MCF 10A (cell line): ENCODE results near the gene BTBD2. TPM values are rescaled to one million over a fixed set of nuclear protein-coding genes. Genes with fewer than 3 reads are reported as not detected.

Source experiments
- BruUV-seq: library from RNA; stranded (reverse); fragments of 400-500 nt; replicated peaks from 2 replicates; lab custom pipeline; 2021; lab: Mats Ljungman, UMichigan
- CTCF ChIA-PET: fragments of 300-600 bp; sonication (Branson Sonifier 250); formaldehyde crosslinking; extraction: SDS; loops from one replicate; lab custom pipeline; 2021; ENCODE audit warnings: antibody characterized with exemption, inconsistent platforms; lab: Yijun Ruan, JAX
- POLR2A ChIA-PET: fragments of 300-600, 350-650 bp; sonication (Branson Sonifier 250); formaldehyde crosslinking; extraction: SDS; loops from one replicate; lab custom pipeline; 2020; ENCODE audit warnings: antibody characterized with exemption, inconsistent platforms; lab: Yijun Ruan, JAX
- DNase-seq: peaks from one replicate; pipeline ENCODE4 v3.0.0-alpha.2; 2018; ENCODE audit not compliant: unreplicated experiment
- H3K27ac Mint-ChIP-seq: one replicate; pipeline ENCODE4 v1.8.0; 2022; ENCODE audit warnings: mild to moderate bottlenecking, low read depth, mixed read lengths; ENCODE audit not compliant: unreplicated experiment
- H3K27me3 Mint-ChIP-seq: one replicate; pipeline ENCODE4 v1.8.0; 2022; ENCODE audit warnings: mixed read lengths; ENCODE audit not compliant: insufficient read depth, unreplicated experiment
- H3K36me3 Mint-ChIP-seq: one replicate; pipeline ENCODE4 v1.8.0; 2022; ENCODE audit warnings: mild to moderate bottlenecking, moderate library complexity, mixed read lengths; ENCODE audit not compliant: insufficient read depth, unreplicated experiment
- H3K4me1 Mint-ChIP-seq: one replicate; pipeline ENCODE4 v1.8.0; 2022; ENCODE audit warnings: mixed read lengths; ENCODE audit not compliant: insufficient read depth, unreplicated experiment
- H3K4me3 Mint-ChIP-seq: one replicate; pipeline ENCODE4 v1.8.0; 2022; ENCODE audit warnings: mild to moderate bottlenecking, moderate library complexity, mixed read lengths; ENCODE audit not compliant: unreplicated experiment
- H3K9me3 Mint-ChIP-seq: one replicate; pipeline ENCODE4 v1.8.0; 2022; ENCODE audit warnings: mixed read lengths; ENCODE audit not compliant: unreplicated experiment
- CTCF ChIP-seq: fragments of 200-600 bp; IDR thresholded peaks from one replicate; pipeline ENCODE4 v1.8.0; 2022; ENCODE audit warnings: antibody characterized with exemption, mild to moderate bottlenecking; ENCODE audit not compliant: unreplicated experiment
- intact Hi-C: fragments of 100-400 bp; cut with micrococcal nuclease; formaldehyde crosslinking; loops from 2 replicates; pipeline ENCODE4 v1.14.1; 2022
- total RNA-seq: library from RNA; stranded (reverse); gene quantifications from 2 replicates; pipeline ENCODE4 v1.2.3, GENCODE V29; 2022

The BTBD2 gene
- total RNA-seq, 1 experiment from 2014 or later, result 53.1 TPM

- no TSS peak for BruUV-seq
- intact Hi-C loops, result no loop called here
- H3K27me3 Mint-ChIP-seq, result no peaks in the 10 kb centered on the region
- no peak overlapping the region for H3K4me3 Mint-ChIP-seq
- TF ChIP-seq CTCF, result no peak
- H3K9me3 Mint-ChIP-seq, result no peaks in the 10 kb centered on the region
- H3K4me1 Mint-ChIP-seq, result no peaks in the 10 kb centered on the region
- H3K27ac Mint-ChIP-seq, result no peak overlapping the region
- ChIA-PET POLR2A (no interaction called here), CTCF (no interaction called here)
- no peak for DNase-seq
- peaks cover 20% of the 10 kb centered on the region for H3K36me3 Mint-ChIP-seq
These were observed 48.4 kb downstream of the BTBD2 start for GRCh38 chr19:1967087-1967608.

- no peaks in the 10 kb centered on the region for H3K9me3 Mint-ChIP-seq
- no peak for DNase-seq
- H3K4me1 Mint-ChIP-seq, result no peaks in the 10 kb centered on the region
- no peak for TF ChIP-seq CTCF
- H3K27ac Mint-ChIP-seq, result no peak overlapping the region
- no peak overlapping the region for H3K4me3 Mint-ChIP-seq
- no peaks in the 10 kb centered on the region for H3K27me3 Mint-ChIP-seq
- POLR2A ChIA-PET, result interaction anchor here (1.2 kb wide), 1 partner anchor 39 kb away, joined by 4 read pairs; no protein-coding TSS in a partner anchor
- CTCF ChIA-PET, result interaction anchor here (0.6 to 0.7 kb wide), 4 partner anchors 14 to 107 kb away, joined by 3 to 5 read pairs (median 4); no protein-coding TSS in a partner anchor
- intact Hi-C loops, result no loop called here
- no TSS peak for BruUV-seq
- H3K36me3 Mint-ChIP-seq, result peaks cover 20% of the 10 kb centered on the region
These were observed 52.8 kb downstream of the BTBD2 start for GRCh38 chr19:1962674-1963073.

GRCh38 chr19:1961000-1961883 lies 54.3 kb downstream of the BTBD2 start:
- CTCF ChIA-PET, result interaction anchor here (1.0 kb wide), 1 partner anchor 16 kb away, joined by 4 read pairs; no protein-coding TSS in a partner anchor
- peaks cover 19% of the 10 kb centered on the region for H3K36me3 Mint-ChIP-seq
- intact Hi-C loops, result no loop called here
- H3K4me1 Mint-ChIP-seq, result no peaks in the 10 kb centered on the region
- no peaks in the 10 kb centered on the region for H3K9me3 Mint-ChIP-seq
- H3K27me3 Mint-ChIP-seq, result no peaks in the 10 kb centered on the region
- no peak overlapping the region for H3K4me3 Mint-ChIP-seq
- no peak for TF ChIP-seq CTCF
- BruUV-seq, result no TSS peak
- DNase-seq, result no peak
- H3K27ac Mint-ChIP-seq, result no peak overlapping the region
- POLR2A ChIA-PET, result no interaction called here

GRCh38 chr19:1959928-1960589 lies 55.5 kb downstream of the BTBD2 start:
- ChIA-PET POLR2A (no interaction called here), CTCF (no interaction called here)
- Mint-ChIP-seq H3K4me3 (no peak overlapping the region), H3K27ac (no peak overlapping the region), H3K27me3 (no peaks in the 10 kb centered on the region), H3K4me1 (no peaks in the 10 kb centered on the region), H3K9me3 (no peaks in the 10 kb centered on the region), H3K36me3 (peaks cover 19% of the 10 kb centered on the region)
- BruUV-seq, result no TSS peak
- no peak for DNase-seq
- TF ChIP-seq CTCF, result no peak
- intact Hi-C loops, result no loop called here
